ENCODE results near the gene CYSRT1.
"Not testable (repeated sequence)": the region's sequence is repeated elsewhere in the genome, so short reads cannot be mapped to it uniquely, and the experiment has no call there.

The CYSRT1 gene

GRCh38 chr9:137240318-137240840 is 15.4 kb downstream of the CYSRT1 start:
- peak; percentile 54 for DNase-seq

DNA sequence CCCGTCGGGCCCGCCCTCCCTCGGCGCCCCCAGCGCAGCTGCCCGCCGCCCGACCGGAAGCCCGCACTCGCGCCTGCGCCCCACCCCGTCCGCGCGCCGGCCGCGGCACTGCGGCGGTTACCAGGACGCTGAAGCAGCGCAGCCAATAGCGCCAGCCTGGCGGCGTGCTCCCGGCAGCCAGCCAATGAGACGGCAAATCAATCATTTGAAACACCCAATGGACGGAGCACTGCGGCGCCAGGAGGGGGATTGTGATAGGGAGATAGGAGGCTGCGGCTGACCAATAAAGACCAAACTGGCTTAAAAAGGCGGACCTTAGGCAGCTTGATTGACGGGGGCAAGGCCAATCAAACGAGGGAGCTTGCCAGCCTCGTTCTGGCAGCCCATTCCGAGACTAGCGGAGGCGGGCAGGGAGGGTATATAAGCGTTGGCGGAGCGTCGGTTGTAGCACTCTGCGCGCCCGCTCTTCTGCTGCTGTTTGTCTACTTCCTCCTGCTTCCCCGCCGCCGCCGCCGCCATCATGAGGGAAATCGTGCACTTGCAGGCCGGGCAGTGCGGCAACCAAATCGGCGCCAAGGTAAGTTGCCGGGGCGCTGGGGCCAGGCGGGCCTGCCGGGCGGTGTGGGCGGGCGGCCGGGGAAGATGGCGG is 16.0 kb downstream of the CYSRT1 start, which contains the start of gene TUBB4B:
Gene TUBB4B, plus strand, starts transcription at position 447 of the 649 bp plus-strand sequence. Its CDS starts 74 bp downstream, at position 521.
- DNase-seq = peak; percentile 96

DNA sequence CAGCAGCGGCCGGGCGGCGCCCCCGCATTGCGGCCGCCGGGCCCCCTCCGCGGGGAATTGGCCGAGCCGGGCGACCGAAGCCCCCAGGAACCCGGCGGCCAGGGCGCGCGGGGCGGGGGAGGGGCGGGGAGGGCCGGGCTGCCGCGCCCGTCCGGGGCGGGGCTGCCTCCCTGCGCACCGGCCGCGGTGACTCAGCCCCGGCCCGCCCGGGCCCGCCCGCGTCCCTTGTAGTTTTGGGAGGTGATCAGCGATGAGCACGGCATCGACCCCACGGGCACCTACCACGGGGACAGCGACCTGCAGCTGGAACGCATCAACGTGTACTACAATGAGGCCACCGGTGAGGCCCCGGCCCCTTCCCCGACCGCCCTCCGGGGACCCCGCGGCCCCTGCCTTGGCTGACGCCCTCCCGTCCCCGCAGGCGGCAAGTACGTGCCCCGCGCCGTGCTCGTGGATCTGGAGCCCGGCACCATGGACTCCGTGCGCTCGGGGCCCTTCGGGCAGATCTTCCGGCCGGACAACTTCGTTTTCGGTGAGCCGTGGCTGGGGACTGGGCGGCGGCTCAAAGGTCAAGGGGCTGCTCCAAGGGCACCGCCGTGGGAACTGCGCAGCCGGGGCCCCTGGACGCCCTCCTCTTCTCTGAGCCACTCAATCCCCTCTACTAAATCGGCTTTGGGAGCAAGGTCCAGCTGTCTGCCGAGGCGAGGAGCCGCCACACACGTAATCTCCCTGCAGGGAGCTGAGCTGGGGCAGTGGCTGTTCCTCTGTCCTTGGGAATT is 16.7 kb downstream of the CYSRT1 start:
- peak; percentile 70 for DNase-seq

DNA sequence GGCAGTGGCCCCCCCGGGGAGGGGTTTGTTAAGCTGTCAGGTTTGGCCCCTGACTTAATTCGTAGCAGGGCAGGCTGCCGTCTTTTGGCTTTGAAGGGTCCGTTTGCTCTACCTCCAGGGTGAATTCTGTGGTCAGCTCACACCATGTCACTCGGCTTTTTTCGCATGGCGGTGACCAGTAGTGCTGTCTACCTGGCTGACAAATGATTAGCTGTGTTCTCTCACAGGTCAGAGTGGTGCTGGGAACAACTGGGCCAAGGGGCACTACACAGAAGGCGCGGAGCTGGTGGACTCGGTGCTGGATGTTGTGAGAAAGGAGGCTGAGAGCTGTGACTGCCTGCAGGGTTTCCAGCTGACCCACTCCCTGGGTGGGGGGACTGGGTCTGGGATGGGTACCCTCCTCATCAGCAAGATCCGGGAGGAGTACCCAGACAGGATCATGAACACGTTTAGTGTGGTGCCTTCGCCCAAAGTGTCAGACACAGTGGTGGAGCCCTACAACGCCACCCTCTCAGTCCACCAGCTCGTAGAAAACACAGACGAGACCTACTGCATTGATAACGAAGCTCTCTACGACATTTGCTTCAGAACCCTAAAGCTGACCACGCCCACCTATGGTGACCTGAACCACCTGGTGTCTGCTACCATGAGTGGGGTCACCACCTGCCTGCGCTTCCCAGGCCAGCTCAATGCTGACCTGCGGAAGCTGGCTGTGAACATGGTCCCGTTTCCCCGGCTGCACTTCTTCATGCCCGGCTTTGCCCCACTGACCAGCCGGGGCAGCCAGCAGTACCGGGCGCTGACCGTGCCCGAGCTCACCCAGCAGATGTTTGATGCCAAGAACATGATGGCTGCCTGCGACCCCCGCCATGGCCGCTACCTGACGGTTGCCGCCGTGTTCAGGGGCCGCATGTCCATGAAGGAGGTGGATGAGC is 17.6 kb downstream of the CYSRT1 start:
- no peak for DNase-seq

- DNase-seq = not testable (repeated sequence)
These were observed 18.3 kb downstream of the CYSRT1 start for GRCh38 chr9:137243266-137243625.

- DNase-seq = no peak
These were observed 18.9 kb downstream of the CYSRT1 start for GRCh38 chr9:137243626-137244485.

GRCh38 chr9:137244486-137245449 is 19.8 kb downstream of the CYSRT1 start:
- no peak for DNase-seq

DNA sequence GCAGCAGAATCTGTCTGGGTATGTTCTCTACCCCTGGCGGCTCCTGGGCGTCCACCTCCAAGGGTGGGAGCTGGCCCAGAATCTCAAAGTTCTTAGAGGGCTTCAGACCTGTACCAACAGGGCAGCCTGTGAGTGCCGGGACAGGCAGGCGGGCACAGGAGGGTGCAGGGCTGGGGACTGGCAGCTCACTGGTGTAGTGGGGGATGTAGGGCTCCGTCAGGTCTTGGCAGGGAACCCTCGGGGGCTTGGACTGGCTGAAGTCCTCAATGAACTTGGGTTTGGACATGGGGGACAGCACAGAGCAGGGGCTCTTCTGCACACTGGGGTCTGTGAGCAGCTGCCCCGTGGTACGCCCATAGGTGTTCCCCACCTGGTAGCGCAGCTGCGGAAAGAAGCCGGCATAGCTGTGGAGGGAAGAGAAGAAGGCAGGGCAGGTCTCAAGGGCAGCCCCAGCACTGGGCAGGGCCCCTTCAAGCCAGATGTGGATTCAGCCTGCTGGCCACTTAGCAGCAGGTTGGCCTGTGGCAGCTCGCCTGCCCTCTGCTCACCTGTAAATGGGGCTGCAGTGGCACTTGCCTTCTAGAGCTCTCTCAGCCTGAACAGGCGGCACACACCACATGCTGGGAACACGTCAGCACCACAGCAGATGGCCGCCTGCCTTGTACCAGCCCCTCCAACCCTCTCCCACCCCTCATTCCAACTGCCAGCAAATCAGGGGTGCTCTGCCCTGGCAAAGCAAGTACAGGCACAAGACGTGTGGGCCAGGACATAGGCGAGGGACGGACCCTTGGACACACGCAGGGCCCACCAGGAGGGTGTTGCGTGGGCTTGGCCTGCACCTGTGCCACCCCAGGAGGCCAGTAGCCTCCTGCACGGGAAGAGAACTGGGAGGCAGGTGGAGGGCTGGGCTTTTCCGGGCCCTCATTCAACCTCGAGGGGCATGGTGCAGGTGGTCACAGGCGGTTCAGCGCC is 20.8 kb downstream of the CYSRT1 start:
- DNase-seq = no peak

GRCh38 chr9:137247135-137247915 is 22.4 kb downstream of the CYSRT1 start:
- DNase-seq = no peak

GRCh38 chr9:137247916-137248175 is 22.9 kb downstream of the CYSRT1 start:
- DNase-seq = no peak

GRCh38 chr9:137250329-137251193 is 25.6 kb downstream of the CYSRT1 start:
- no peak for DNase-seq

GRCh38 chr9:137251194-137251461 is 26.2 kb downstream of the CYSRT1 start, which contains the start of gene STPG3:
STPG3 (plus strand) TSS chr9:137251286; CDS start chr9:137251287, 1 bp downstream.
- no peak for DNase-seq

GRCh38 chr9:137251490-137252268 is 26.7 kb downstream of the CYSRT1 start:
- no peak for DNase-seq

- no peak for DNase-seq
These were observed 27.9 kb downstream of the CYSRT1 start for GRCh38 chr9:137252555-137253506.

DNA sequence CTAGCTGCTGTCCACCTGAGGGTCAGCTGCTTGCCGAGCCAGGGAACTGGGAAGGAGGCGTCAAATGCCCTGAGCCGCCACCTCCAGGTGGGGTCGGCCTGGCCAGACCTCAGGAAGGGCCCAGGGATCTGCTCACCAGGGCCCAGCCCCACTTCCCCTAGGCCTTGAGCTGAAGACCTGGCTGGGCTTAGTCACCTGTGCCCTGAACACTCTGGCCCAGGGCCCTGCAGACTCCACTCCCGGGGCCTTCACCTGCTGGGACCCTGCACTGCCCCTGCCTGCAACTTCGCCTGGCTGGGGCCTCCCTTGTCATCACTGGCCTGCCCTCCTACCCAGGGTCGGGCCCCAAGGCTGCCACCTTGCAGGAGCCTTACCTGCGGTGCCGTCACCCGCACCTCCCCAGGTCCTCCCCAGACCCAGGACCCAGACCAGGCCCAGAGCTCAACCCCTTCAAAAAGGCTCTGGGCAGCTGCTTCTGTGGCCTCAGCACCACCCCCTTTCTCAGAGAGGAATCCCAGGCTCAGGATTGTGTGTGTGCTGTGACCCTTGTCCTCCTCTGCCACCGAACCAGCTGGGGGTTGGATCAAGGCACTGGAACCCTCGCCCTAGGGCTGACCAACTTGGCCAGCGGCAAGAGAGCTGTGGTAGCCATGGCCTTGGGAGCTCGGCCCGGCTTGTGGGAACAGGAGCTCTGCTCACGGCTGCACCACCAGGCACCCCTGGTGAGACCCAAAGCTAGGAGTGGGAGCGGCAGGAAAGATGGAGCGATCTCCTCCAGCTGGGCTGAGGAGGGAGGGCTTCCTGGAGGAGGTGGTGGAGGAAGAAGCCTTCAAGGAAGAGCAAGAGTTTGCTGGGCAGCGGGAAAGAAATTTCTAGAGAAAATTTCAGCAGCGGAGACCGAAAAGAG is 29.0 kb downstream of the CYSRT1 start:
- no peak for DNase-seq
